Middle frontal gyrus (tissue), 1 donor: ENCODE measurements around the gene SPOCD1.

Experiments
- DNase-seq: peaks from one replicate; pipeline ENCODE4 v3.0.0-alpha.2; 2015; ENCODE audit warnings: low spot score; ENCODE audit errors: extremely low spot score

Gene SPOCD1

GRCh38 chr1:31742462-31743212 lies 73.2 kb downstream of the SPOCD1 start:
- no peak for DNase-seq
